HG02798 (cell line): ENCODE data around the gene B3GALT6.
"Not testable (repeated sequence)": the region's sequence is repeated elsewhere in the genome, so short reads cannot be mapped to it uniquely, and the experiment has no call there.

ENCODE experiments used
- ATAC-seq: cut with Tn5 transposase; IDR thresholded peaks from one replicate; pipeline ENCODE4 v1.9.1; 2021; ENCODE audit warnings: mild to moderate bottlenecking; ENCODE audit not compliant: unreplicated experiment, poor library complexity

The B3GALT6 gene

DNA sequence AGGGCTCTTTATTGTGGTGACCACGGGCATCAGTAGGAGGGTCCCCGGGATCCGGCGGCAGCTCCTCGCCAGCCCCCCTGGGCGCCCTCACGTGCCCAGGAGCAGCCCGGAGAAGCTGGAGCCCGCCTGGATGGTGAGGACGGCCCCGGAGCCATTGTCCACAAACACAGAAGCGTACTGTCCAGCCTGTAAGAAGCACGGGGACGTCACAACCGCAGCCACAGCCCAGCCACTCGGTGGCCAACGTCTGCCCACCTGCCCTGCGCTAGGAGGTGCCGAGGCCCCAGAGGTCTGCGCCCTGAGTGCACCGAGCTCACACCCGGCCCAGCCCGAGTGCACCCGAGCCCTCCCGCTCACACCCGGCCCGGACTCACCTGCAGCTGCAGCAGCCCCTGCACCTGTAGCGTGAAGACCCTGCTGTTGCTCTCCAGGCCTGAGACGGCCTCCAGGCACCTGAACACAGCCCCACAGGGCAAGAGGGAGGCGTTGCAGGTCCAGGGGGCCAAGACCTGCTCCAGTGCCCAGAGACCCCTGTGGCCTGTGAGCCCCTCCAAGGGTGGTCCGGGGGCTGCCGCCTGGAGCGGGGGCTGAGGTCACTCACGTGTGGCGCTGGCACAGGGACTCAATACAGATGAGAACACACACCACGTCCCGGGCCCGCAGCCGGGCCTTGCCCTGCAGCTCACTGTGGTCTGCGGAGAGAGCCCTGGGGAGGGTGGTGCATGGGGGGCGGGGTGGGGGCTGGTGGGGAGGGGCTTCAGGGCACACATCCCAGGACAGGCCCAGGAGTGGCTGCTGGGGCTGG, 10.6 kb downstream of the B3GALT6 start:
- no peak for ATAC-seq

DNA sequence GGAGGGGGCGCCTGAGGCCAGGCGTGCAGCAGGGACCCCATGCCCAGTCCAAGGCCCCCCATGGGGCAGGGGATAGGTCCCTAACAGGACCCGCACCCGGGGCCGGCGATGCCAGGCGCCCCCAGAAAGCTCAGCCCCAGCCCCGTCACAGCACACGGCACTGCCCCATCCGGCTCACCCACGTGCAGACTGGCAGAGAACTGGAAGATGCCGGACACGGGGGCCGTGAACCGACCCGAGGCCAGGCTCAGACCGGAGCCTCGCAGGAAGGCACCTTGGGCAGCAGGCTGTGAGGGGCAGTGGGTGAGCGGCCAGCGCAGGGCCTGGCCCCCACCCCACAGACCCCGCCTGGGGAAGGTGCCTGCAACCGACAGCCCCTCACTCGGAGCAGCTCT, 11.2 kb downstream of the B3GALT6 start:
- no peak for ATAC-seq

DNA sequence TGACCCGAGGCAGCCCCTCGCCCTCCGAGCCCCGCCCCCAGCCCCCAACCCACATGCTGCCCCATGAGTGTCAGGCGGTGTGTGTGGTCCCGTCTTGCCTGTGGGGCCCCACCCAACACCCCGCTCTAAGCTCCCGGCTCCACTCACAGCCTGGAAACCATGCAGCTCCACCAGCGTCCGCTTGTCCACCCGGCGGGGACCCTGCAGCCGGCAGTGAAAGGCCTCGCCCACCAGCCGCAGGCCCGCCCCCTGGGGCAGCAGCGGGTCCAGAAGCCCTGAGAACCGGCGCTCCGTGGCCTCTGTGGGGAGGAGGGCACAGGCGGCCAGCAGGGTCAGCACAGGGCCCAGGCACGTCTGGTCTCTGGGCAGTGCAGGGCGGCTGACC, 11.8 kb downstream of the B3GALT6 start:
- no peak for ATAC-seq

DNA sequence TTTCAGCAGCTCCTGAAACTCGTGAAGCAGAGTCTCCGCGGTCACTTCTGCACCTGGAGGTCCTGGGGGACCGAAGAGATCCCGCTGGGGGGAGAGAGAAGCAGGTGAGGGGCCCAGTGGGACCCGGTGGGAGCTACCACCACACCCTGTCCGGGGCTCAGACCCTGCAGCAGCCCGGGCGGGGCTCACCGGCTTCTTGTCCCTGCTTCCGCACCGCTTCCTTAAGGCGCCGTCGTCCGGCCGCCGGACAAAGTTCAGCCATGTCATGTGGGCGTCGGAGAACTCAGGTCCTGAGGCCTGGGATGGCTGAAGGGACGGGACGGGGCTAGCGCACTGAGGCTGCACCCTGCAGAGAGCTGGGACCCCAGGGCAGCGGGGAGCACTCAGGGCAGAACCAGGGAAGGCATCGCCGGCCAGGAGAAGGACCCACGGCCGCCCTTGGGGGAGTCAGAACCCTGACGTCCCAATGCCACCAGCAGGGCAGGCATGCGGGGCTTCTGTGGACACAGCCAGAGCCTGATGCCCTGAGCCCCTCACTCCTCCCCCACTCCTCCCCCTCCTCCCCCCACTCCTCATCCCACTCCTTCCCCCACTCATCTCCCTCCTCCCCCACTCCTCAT, 12.3 kb downstream of the B3GALT6 start:
- no peak for ATAC-seq

DNA sequence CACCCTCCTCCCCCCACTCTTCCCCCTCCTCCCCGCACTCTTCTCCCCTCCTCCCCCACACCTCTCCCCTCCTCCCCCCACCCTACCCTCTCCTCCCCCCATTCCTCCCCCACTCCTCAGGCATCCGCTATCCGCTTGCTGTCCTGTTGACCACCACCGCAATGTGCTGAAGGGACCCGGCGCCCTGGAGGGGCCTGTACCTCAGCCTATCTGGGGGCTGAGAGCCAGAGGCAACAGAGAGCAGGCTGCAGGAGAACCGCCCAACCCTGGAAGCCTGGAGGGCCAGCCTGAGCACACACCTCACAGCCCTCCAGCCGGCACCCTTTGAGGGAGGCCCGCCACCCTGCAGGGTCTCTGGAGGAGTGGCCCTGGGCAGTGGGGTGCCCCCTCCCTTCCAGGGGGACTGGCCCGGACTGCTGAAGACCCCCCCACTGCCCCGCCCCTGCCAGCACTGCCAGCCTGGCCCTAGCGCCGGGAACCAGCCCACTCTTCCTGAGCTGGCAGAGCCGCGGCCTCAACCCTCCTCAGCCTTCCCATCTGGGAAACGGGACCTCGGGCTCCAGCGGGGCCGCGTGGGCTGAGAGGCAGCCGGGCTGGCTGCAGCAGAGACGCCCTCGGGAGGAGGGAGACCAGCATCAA, 13.3 kb downstream of the B3GALT6 start:
- ATAC-seq, result no peak

DNA sequence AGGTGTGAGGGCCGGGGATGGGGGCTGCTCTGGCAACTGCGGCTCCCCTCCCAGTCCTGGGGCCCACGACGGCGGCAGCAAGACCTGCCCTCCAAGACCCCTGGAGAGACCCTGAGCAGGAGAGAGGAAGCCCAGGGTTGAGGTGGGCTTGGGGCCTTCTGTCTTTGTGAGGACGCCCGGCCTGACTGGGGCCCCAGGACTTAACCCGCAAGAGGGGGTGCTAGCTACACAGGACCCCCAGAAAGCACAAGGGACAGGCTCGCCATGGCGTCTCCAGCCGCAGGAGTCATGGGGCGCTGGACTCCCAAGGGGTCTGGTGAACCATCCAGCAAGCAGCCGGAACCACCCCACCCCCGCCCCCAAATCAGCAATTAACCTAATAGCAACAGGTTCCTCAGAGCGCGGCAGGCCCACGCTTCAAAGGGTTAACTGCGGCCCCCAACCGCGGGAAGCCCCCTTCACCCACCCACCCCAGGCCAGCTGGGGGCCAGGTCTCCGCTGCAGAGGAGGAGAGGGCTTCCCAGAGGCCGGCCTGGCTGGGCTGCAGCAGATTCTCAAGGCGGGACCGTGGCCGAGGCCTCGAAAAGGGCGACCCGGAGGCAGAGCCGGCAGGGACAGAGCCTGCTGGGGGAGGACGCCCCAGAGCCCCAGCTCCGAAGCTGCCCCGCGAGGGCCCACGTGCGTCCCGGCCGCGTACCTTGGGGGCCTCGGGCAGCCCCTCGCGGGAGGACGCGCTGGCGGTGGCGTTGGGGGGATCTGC, 14.0 kb downstream of the B3GALT6 start:
- no peak for ATAC-seq

DNA sequence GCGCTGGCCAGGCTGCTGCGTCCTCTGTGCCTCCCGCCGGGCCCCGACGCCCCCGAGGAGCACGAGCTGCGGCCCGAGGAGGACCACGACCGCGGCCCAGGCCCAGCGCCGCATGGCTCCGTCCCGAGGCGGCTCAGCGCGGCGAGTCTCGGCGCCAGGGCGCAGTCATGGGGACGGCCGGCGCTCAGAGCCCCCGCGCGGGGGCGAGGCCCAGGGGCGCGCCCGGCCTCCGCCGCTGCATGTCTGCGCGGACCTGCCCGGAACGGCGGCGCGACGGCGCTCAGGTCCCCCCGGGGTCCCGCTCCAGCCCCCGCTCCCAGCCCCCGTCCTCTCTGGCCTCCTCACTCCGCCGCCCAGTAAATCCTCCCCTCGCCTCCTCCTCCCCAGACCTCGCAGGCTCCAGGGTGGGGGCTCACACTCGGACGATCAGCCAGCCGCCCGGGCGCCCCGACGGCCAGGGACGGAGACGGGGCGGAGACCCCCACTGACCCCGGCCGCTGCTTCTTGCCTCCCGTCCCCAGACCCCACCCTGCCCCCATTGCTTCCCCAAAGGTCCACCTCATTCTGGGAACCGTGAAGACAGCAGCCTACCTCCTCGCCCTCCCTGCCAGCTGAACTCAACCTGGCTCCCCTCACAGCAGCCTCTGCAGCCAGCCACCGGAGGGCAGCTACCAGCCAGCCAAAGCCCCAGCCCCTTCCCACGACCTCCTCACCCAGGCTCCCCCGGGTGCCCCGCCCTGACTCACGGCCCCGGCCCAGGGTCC, 14.7 kb downstream of the B3GALT6 start, which contains the start of gene C1QTNF12:
Gene C1QTNF12 (minus strand): TSS at position 146 of the 764 bp plus-strand sequence. CDS start 32 bp downstream, at position 114.
- no peak for ATAC-seq

DNA sequence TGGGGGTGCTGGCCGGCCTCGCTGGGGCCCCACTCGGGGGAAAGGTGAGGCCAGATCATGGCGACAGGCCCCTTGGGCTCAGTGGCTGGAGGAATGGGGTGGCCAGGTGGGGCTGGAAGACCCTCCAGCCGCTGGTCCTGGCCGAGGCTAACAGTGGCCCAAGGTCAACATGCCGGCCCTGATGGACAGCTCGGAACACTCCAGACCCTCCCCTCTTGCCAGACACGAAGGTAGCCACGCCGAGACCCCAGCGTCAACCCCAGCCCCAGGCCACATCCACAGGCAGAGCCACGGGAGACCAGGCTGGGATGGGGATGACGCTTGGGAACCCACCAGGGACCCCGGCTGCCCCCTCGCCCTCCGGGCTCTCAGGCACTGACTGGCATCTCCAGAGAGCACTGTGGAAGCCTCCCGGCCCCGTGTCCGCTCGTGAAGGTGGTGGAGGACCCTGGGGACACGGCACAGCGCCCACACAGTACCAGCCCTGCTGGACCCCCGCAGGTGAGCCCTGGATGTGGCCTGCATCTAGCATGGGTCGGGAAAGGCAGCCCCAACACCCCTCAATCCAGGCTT, 15.4 kb downstream of the B3GALT6 start:
- ATAC-seq, result no peak

DNA sequence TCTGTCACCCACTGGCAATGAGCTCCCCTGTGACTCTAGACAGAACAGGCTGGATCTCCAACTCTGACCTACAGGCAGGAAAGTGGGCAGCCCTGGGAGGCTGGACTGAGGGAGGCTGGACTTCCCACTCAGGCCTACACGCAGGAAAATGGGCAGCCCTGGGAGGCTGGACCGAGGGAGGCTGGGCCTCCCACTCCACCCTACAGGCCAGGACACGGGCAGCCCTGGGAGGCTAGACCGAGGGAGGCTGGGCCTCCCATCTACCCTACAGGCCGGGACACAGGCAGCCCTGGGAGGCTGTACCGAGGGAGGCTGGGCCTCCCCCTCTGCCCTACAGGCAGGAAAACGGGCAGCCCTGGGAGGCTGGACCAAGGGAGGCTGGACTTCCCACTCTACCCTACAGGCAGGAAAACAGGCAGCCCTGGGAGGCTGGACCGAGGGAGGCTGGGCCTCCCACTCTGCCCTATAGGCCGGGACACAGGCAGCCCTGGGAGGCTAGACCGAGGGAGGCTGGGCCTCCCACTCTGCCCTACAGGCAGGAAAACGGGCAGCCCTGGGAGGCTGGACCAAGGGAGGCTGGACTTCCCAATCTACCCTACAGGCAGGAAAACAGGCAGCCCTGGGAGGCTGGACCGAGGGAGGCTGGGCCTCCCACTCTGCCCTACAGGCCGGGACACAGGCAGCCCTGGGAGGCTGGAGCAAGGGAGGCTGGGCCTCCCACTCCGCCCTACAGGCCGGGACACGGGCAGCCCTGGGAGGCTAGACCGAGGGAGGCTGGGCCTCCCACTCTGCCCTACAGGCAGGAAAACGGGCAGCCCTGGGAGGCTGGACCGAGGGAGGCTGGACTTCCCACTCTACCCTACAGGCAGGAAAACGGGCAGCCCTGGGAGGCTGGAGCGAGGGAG, 16.2 kb downstream of the B3GALT6 start:
- not testable (repeated sequence) for ATAC-seq

DNA sequence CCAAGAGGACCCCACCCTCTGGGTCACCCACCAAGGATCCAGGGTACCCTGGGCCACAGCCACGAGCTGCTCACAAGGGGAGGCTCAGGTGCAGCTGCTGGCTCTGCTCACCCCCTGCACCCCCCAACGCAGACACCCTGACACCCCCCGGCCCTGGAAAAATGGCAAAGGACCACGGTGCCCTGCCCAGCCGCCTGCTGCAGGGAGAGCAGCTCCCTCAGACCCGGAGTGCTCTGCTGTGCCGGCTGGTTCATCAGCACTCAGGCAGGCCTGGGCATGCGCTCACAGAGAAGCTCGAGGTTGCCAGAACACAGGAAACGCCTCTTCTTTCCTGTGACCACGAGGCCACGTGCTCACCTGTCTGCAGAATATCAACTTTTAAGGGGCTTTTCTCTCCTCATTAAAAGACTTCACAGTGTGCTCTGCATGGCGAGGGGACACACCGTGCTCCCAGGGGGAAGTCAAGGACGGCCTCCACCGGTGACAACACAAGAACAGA, 18.8 kb downstream of the B3GALT6 start:
- ATAC-seq, result no peak

DNA sequence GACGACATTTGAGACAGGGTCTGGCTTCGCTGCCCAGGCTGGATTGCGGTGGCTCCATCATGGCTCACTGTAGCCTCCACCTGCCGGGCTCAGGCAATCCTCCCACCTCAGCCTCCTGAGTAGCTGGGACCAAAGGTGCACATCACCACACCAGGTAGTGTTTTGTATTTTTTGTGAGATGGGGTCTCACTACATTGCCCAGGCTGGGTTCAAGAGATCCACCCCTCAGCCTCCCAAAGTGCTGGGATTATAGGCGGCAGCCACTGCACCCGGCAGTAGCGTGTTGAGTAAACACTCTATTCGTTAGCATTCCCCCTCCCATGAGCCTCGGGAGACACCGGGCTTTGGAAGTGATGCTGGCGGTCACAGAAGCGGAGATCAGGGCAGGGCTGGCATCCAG, 21.3 kb downstream of the B3GALT6 start:
- no peak for ATAC-seq

DNA sequence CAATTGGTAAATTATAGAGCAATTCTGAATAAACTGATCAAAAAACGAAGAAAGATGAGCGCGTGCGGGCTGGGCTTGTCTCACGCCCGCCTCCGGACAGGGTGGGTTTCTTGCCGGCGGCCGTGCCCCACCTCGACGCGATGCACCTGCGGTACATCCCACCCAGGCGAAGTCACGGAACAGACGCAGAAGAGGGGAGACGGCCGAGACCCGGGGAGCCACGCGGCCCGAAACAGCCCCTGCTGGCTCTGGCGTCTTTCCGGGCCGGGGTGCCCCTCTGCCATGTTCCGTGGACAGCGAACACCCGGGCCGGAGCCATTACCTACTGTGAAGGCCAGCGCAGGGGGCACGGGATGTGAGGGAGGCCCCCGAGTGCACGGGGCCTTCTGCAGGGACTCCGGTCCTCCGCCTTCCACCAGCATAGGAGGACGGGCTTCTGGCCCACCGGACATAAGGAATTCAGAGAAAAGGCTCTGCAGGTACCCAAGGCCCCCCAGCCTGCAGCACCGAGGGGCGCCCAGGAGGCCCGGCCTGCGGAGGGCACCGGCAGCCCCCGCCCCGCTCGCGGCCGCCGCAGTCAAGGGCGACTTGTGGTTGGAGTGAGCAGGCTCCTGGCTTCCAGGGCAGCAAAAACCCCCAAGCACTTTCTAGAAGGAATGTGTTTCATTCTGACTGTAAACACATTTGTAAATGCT, 22.1 kb downstream of the B3GALT6 start:
- no peak for ATAC-seq

DNA sequence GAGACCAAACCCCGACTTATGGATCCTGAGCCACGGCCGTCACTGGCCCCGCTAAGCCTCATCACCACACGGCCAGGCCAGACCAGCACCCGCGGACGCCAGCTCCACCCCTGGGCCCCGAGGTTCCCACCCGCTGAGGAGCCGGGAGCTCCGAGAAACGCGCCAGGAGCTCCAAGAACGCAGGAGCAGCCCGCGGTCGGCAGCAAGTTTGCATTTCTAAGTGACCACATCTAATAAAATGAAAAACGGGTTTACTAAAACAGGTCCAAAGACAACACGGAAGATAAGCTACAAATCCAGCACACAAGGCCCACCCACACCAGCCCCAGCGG, 22.6 kb downstream of the B3GALT6 start:
- no peak for ATAC-seq

DNA sequence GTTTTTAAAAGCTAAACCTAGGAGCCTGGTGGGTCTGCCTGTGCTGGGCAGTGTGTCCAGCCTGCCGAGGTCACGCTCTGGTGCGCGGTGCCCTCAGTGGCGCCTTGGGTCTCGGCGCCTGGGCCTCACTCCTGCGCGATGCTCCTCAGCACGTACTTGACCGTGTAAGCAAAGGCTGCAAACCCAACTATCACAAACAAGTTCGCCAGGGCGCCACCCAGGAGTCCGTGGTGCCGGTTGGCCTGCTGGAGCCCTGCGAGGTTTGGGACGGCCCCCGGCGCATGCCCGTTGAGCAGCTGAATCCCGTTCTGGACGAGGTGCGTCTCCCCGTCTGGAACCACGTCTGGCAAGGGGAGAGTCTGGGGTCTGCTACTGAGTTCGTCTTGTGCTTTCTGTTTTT, 23.0 kb downstream of the B3GALT6 start:
- ATAC-seq, result no peak

DNA sequence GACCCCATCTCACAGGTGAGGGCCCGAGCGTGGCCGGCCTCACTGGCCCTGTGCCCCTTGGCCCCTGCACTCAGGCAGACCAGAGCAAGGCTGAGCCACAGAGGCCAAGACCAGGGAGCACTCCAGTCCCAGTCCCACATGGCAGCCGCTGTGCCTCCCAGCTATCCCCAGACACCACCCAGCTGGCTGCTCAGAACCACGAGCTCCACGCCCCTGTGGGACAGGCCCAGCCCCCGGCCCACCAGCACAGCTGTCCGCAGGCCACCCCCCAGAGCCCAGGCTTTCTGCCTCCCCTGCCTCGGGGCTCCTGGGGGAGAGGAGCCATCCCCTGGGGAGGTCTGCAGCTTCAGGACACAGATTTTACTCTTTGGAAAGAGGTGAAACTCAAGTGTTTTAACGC, 23.6 kb downstream of the B3GALT6 start:
- no peak for ATAC-seq

DNA sequence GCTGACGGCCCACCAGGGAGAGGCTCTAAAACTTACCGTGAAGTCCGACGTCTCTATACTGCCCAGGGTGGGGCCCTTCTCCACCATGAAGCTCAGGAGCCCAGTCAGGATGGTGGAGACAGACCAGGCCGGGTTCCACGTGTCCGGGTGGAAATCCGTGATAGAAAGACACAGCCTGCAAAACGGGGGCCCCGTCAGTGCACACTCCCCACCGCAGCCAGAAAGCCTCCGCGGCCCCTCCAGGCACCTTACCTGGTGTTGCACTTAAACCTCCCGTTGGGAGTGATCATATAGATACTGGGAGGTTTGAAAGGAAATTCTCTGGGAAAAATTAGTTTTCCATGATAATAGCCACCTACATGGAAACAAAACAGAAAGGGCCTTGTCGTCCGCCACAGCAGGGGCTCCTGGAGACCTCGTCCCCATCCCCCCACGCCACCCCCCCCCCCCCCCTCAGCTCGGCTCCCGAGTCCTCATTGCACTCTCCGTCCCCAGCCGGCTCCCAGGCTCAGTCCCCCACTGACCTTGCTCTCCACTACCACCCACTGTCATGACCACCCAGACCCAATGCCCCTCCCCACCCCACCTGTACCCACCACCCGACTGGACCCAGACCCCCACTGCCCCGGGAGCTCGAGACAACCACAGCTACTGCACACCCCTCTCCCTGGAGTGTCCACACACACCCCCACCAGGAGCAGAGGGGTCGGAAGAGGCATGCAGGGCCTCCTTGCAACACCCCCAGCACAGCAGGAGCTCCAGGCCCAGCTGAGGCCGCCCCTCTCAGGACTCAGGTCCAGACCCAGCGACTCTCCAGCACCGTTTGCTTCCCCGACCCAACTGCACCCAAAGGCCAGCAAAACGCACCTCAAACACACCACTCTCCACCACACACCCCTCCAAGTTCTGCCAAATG, 25.2 kb downstream of the B3GALT6 start:
- no peak for ATAC-seq

DNA sequence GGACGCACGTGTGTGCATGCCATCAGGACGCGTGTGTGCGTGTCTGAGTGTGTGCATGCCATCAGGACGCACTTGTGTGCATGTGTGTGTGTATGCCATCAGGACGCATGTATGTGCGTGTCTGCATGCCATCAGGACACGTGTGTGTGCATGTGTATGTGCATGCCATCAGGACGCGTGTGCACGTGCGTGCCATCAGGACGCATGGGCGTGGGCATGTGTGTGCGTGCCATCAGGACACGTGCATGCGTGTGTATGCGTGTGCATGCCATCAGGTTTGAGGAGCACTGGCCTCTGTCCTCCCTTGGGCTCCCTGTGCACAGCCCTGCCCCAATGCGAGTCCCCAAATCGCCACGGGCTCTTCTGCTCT, 27.1 kb downstream of the B3GALT6 start:
- ATAC-seq, result no peak
